GM23338 (cell line): Measurements from ENCODE around the gene HBD. TPM values are rescaled to one million over a fixed set of nuclear protein-coding genes. Genes with fewer than 3 reads are reported as not detected.

Source experiments
- ATAC-seq: fragments of 200-7000 bp; cut with Tn5 transposase; 3 replicates; pipeline ENCODE4 v1.9.1; 2020
- DNase-seq: peaks from one replicate; pipeline ENCODE4 v3.0.0-alpha.2; 2015; ENCODE audit warnings: low spot score
- H2AFZ ChIP-seq: fragments of 200-600 bp; sonication (generic); 2 replicates; pipeline ENCODE4 v1.8.0; 2016; ENCODE audit warnings: antibody characterized with exemption, mild to moderate bottlenecking, moderate library complexity
- H3F3A ChIP-seq: fragments of 200-600 bp; sonication (generic); replicated peaks from 2 replicates; pipeline ENCODE4 v1.8.0; 2017; ENCODE audit warnings: antibody characterized with exemption, mixed run types, low read depth
- H3K27ac ChIP-seq: fragments of 200-600 bp; sonication (generic); 2 replicates; pipeline ENCODE4 v1.6.1; 2016; ENCODE audit warnings: low read depth
- H3K27me3 ChIP-seq: fragments of 200-600 bp; sonication (generic); 2 replicates; pipeline ENCODE4 v1.8.0; 2016; ENCODE audit warnings: mild to moderate bottlenecking, mixed run types, moderate library complexity; ENCODE audit not compliant: insufficient read depth
- H3K36me3 ChIP-seq: fragments of 200-600 bp; sonication (generic); 2 replicates; pipeline ENCODE4 v1.8.0; 2016; ENCODE audit warnings: mild to moderate bottlenecking; ENCODE audit not compliant: insufficient read depth
- H3K4me1 ChIP-seq: fragments of 200-600 bp; sonication (generic); 2 replicates; pipeline ENCODE4 v1.8.0; 2016; ENCODE audit warnings: mild to moderate bottlenecking, moderate library complexity; ENCODE audit not compliant: insufficient read depth
- H3K4me2 ChIP-seq: fragments of 200-600 bp; sonication (generic); 2 replicates; pipeline ENCODE4 v1.7.1; 2017; ENCODE audit warnings: mixed run types
- H3K4me3 ChIP-seq: fragments of 200-600 bp; sonication (generic); 2 replicates; pipeline ENCODE4 v1.6.1; 2016; ENCODE audit warnings: mixed run types
- H3K79me2 ChIP-seq: fragments of 200-600 bp; sonication (generic); replicated peaks from 2 replicates; pipeline ENCODE4 v1.8.0; 2017; ENCODE audit warnings: mild to moderate bottlenecking; ENCODE audit not compliant: insufficient read depth
- H3K9me2 ChIP-seq: fragments of 200-600 bp; sonication (generic); 2 replicates; pipeline ENCODE4 v1.8.0; 2017; ENCODE audit not compliant: insufficient read depth
- H4K20me1 ChIP-seq: fragments of 200-600 bp; sonication (generic); replicated peaks from 2 replicates; pipeline ENCODE4 v1.8.0; 2017; ENCODE audit warnings: mild to moderate bottlenecking; ENCODE audit not compliant: insufficient read depth
- H3K27ac Mint-ChIP-seq: 2 replicates; pipeline ENCODE4 v1.8.0; 2020; ENCODE audit warnings: inconsistent platforms, mild to moderate bottlenecking, moderate library complexity, mixed read lengths
- H3K27me3 Mint-ChIP-seq: 3 replicates; pipeline ENCODE4 v1.8.0; 2022; ENCODE audit warnings: low read depth, mild to moderate bottlenecking, moderate library complexity, mixed read lengths, inconsistent platforms; ENCODE audit not compliant: insufficient read depth, poor library complexity
- H3K36me3 Mint-ChIP-seq: 3 replicates; pipeline ENCODE4 v1.8.0; 2021; ENCODE audit warnings: low read depth, mild to moderate bottlenecking, inconsistent platforms, moderate library complexity, mixed read lengths
- H3K4me1 Mint-ChIP-seq: 3 replicates; pipeline ENCODE4 v1.8.0; 2020; ENCODE audit warnings: mild to moderate bottlenecking, inconsistent platforms, mixed read lengths
- H3K4me3 Mint-ChIP-seq: 3 replicates; pipeline ENCODE4 v1.8.0; 2021; ENCODE audit warnings: moderate library complexity, mild to moderate bottlenecking, inconsistent platforms, mixed read lengths
- H3K9me3 Mint-ChIP-seq: 3 replicates; pipeline ENCODE4 v1.8.0; 2020; ENCODE audit warnings: moderate library complexity, mild to moderate bottlenecking, inconsistent platforms, mixed read lengths
- CREB1 ChIP-seq: fragments of 250-450 bp; sonication (Bioruptor Pico); IDR thresholded peaks from 2 replicates; pipeline ENCODE4 v1.5.0; 2020; ENCODE audit warnings: low read depth, mild to moderate bottlenecking, moderate library complexity
- EZH2 ChIP-seq: fragments of 200-600 bp; sonication (generic); IDR thresholded peaks from one replicate; pipeline ENCODE4 v1.8.0; 2017; ENCODE audit warnings: antibody characterized with exemption, mild to moderate bottlenecking, low read depth; ENCODE audit not compliant: unreplicated experiment
- EZH2phosphoT487 ChIP-seq: fragments of 200-600 bp; sonication (generic); IDR thresholded peaks from one replicate; pipeline ENCODE4 v1.8.1; 2018; ENCODE audit warnings: antibody characterized with exemption; ENCODE audit not compliant: unreplicated experiment
- JUNB ChIP-seq: IDR thresholded peaks from one replicate; pipeline ENCODE4 v1.6.1; 2016; ENCODE audit warnings: antibody characterized with exemption; ENCODE audit not compliant: unreplicated experiment
- NANOG ChIP-seq: IDR thresholded peaks from 2 replicates; pipeline ENCODE4 v1.6.1; 2016; ENCODE audit warnings: antibody characterized with exemption, borderline replicate concordance
- REST ChIP-seq: IDR thresholded peaks from one replicate; pipeline ENCODE4 v1.6.1; 2018; ENCODE audit warnings: antibody characterized with exemption; ENCODE audit not compliant: unreplicated experiment
- ZNF114 ChIP-seq: fragments of 250-450 bp; sonication (Bioruptor Pico); IDR thresholded peaks from 2 replicates; pipeline ENCODE4 v1.5.0; 2020; ENCODE audit warnings: mild to moderate bottlenecking, moderate library complexity
- polyA plus RNA-seq: library from polyadenylated mRNA; unstranded; fragments of >200 nt; fragmentation: Nextera tagmentation; extraction: Ambion mirVana; gene quantifications from 2 replicates; pipeline ENCODE4 v1.2.1, GENCODE V29; 2016
- total RNA-seq: library from RNA; depleted of rRNA; stranded (reverse); fragments of >200 nt; shearing (Covaris generic); gene quantifications from 2 replicates; pipeline ENCODE4 v1.2.3, GENCODE V29; 2014
- TF ChIP-seq, protein P1 (sequence below): fragments of 250-450 bp; sonication (Bioruptor Pico); IDR thresholded peaks from 2 replicates; pipeline ENCODE4 v1.5.0; 2020; ENCODE audit warnings: mild to moderate bottlenecking, moderate library complexity
- TF ChIP-seq, protein P2 (sequence below): IDR thresholded peaks from 2 replicates; pipeline ENCODE4 v1.6.1; 2016; ENCODE audit warnings: antibody characterized with exemption

The HBD gene
- total and polyA plus RNA-seq, 2 experiments from 2014 or later: not detected

- TF ChIP-seq, protein P1, sequence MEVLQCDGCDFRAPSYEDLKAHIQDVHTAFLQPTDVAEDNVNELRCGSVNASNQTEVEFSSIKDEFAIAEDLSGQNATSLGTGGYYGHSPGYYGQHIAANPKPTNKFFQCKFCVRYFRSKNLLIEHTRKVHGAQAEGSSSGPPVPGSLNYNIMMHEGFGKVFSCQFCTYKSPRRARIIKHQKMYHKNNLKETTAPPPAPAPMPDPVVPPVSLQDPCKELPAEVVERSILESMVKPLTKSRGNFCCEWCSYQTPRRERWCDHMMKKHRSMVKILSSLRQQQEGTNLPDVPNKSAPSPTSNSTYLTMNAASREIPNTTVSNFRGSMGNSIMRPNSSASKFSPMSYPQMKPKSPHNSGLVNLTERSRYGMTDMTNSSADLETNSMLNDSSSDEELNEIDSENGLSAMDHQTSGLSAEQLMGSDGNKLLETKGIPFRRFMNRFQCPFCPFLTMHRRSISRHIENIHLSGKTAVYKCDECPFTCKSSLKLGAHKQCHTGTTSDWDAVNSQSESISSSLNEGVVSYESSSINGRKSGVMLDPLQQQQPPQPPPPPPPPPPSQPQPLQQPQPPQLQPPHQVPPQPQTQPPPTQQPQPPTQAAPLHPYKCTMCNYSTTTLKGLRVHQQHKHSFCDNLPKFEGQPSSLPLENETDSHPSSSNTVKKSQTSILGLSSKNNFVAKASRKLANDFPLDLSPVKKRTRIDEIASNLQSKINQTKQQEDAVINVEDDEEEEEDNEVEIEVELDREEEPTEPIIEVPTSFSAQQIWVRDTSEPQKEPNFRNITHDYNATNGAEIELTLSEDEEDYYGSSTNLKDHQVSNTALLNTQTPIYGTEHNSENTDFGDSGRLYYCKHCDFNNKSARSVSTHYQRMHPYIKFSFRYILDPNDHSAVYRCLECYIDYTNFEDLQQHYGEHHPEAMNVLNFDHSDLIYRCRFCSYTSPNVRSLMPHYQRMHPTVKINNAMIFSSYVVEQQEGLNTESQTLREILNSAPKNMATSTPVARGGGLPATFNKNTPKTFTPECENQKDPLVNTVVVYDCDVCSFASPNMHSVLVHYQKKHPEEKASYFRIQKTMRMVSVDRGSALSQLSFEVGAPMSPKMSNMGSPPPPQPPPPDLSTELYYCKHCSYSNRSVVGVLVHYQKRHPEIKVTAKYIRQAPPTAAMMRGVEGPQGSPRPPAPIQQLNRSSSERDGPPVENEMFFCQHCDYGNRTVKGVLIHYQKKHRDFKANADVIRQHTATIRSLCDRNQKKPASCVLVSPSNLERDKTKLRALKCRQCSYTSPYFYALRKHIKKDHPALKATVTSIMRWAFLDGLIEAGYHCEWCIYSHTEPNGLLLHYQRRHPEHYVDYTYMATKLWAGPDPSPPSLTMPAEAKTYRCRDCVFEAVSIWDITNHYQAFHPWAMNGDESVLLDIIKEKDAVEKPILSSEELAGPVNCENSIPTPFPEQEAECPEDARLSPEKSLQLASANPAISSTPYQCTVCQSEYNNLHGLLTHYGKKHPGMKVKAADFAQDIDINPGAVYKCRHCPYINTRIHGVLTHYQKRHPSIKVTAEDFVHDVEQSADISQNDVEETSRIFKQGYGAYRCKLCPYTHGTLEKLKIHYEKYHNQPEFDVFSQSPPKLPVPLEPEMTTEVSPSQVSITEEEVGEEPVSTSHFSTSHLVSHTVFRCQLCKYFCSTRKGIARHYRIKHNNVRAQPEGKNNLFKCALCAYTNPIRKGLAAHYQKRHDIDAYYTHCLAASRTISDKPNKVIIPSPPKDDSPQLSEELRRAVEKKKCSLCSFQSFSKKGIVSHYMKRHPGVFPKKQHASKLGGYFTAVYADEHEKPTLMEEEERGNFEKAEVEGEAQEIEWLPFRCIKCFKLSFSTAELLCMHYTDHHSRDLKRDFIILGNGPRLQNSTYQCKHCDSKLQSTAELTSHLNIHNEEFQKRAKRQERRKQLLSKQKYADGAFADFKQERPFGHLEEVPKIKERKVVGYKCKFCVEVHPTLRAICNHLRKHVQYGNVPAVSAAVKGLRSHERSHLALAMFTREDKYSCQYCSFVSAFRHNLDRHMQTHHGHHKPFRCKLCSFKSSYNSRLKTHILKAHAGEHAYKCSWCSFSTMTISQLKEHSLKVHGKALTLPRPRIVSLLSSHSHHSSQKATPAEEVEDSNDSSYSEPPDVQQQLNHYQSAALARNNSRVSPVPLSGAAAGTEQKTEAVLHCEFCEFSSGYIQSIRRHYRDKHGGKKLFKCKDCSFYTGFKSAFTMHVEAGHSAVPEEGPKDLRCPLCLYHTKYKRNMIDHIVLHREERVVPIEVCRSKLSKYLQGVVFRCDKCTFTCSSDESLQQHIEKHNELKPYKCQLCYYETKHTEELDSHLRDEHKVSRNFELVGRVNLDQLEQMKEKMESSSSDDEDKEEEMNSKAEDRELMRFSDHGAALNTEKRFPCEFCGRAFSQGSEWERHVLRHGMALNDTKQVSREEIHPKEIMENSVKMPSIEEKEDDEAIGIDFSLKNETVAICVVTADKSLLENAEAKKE (CRISPR knock-in tag): no peak
- TF ChIP-seq ZNF114: no peak
- no peak for TF ChIP-seq NANOG
- no peak for TF ChIP-seq JUNB
- no peak for TF ChIP-seq CREB1 (CRISPR knock-in tag)
- TF ChIP-seq, protein P2, sequence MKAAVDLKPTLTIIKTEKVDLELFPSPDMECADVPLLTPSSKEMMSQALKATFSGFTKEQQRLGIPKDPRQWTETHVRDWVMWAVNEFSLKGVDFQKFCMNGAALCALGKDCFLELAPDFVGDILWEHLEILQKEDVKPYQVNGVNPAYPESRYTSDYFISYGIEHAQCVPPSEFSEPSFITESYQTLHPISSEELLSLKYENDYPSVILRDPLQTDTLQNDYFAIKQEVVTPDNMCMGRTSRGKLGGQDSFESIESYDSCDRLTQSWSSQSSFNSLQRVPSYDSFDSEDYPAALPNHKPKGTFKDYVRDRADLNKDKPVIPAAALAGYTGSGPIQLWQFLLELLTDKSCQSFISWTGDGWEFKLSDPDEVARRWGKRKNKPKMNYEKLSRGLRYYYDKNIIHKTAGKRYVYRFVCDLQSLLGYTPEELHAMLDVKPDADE: no peak
Measured at GRCh38 chr11:5267033-5267563, 32.8 kb upstream of the HBD start (continued).

DNA sequence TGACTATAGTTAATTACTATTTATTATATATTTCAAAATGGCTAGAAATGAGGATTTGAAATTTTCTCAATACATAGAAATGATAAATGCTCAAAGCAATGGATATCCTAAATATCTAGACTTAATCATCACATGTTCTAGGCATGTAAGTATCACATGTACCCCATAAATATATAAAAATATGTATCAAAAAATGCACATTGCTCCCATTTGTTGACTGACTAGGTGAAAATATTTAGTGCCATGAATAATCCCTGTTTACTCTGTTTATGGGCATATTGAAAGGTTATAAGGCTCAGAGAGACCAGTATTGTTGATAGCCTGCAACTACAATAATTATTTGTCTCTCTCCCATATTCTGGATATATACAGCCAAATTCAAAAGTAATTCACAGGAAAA is 32.3 kb upstream of the HBD start:
- H3K9me2 ChIP-seq: no peaks in the 10 kb centered on the region
- Mint-ChIP-seq H3K9me3 (peaks cover 4% of the 10 kb centered on the region; the same call in 2 of the 3 replicates), H3K36me3 (no peaks in the 10 kb centered on the region), H3K4me1 (peaks cover 5% of the 10 kb centered on the region; the same call in 2 of the 3 replicates), H3K27ac (no peak overlapping the region), H3K27me3 (peaks cover 2% of the 10 kb centered on the region), H3K4me3 (no peak overlapping the region)
- DNase-seq (no peak), ATAC-seq (no peak)
- H3K27ac ChIP-seq: no peak overlapping the region
- H4K20me1 ChIP-seq: no peaks in the 10 kb centered on the region
- no peak overlapping the region for H3K4me2 ChIP-seq
- H3K4me1 ChIP-seq: no peaks in the 10 kb centered on the region
- TF ChIP-seq NANOG (no peak), ZNF114 (no peak), CREB1 (CRISPR knock-in tag) (no peak), EZH2 (no peak), EZH2phosphoT487 (no peak), REST (no peak)
- TF ChIP-seq, protein P2: no peak
- H2AFZ ChIP-seq: no peak overlapping the region
- no peaks in the 10 kb centered on the region for H3F3A ChIP-seq
- H3K4me3 ChIP-seq: no peak overlapping the region
- H3K36me3 ChIP-seq: no peaks in the 10 kb centered on the region
- no peaks in the 10 kb centered on the region for H3K79me2 ChIP-seq
- H3K27me3 ChIP-seq: no peaks in the 10 kb centered on the region
